Stimulated activated CD8-positive, alpha-beta memory T cell treated with anti-CD3 and anti-CD28 coated beads, Interleukin-7, amount 100 ng/mL, for 1 hour (primary cell): ENCODE data around the gene RAB6B.

Source experiments
- DNase-seq, 2 donors: peaks; one replicate each; pipeline ENCODE4 v3.0.0-alpha.2; 2020; ENCODE audit warnings: low read depth in 2 of 2

RAB6B gene

GRCh38 chr3:133857767-133858166 lies 37.9 kb downstream of the RAB6B start:
- DNase-seq: no peak

DNA sequence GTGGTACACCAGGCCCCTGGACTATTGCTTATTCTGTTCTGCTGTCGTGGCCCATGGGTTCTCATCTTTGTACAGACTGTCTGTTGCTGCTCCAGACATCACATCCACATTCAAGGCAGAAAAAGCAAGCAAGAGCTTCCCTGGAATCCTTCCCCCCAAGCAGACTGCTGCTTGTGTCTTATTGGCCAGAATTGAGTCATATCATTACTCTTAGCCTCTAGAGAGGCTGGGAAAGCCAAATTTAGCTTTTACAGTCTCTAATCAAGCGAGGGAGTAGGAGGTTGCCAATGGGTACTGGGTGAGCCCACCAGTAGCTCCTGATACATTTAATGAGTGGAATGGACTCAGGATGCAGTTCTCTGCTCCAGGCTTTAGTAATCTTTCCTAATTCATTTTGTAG lies 39.4 kb downstream of the RAB6B start:
- DNase-seq: no peak

- DNase-seq: no peak
These were observed 39.9 kb downstream of the RAB6B start for GRCh38 chr3:133855772-133856171.

GRCh38 chr3:133855002-133855370 lies 40.7 kb downstream of the RAB6B start:
- DNase-seq: no peak

DNA sequence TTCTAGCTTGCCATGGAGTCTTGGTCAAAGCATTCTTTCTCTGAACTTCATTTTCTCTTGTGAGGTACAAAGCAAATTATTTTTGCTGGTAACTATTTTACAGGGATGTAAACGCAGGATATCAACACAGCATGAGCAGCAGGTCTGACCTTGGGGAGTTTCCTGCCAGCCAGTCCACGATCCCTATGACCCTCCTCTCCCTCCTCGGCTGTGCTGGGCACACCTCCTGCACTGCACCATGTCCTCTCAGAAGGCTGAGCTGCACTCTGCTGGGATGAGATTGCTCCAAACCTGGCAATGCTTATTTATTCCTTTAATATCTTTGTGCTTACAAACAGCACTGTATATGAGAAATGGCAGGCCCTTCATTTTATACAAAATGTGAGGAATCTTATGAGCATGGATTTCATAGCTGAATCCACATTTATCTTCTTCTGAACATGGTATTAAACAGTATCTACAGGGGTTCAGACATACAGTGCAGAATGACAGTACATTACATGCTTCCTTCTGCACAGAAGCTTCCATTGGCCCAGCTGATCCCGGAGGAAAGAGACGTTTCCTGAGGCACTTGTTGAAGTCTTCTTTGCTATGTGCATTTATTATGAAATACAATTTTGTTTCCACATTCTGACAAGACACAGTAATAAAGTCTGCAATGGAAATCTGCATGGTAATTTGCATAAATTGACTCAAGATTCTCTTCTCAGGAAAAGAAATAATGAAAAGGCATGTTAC lies 41.2 kb downstream of the RAB6B start:
- DNase-seq: no peak

DNA sequence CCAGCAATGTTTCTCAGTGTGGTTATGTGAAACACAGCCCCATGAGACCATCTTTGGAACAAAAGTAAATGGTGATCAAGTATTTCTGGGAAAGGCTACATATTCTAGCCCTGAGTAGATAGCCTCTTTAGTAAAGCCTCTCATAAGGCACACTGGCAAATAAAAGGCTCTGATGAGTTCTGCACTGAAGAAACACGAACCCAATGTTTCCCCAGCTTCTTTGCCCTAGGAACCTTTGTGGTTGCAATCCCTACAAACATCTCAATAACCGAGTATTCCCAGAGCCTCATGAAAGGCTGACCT lies 41.8 kb downstream of the RAB6B start:
- DNase-seq: no peak

GRCh38 chr3:133853063-133853924 lies 42.4 kb downstream of the RAB6B start:
- DNase-seq: no peak

- DNase-seq: no peak
These were observed 43.8 kb downstream of the RAB6B start for GRCh38 chr3:133851931-133852330.

- DNase-seq: no peak
These were observed 44.3 kb downstream of the RAB6B start for GRCh38 chr3:133851266-133851906.

- DNase-seq: no peak
These were observed 45.6 kb downstream of the RAB6B start for GRCh38 chr3:133850034-133850433.

DNA sequence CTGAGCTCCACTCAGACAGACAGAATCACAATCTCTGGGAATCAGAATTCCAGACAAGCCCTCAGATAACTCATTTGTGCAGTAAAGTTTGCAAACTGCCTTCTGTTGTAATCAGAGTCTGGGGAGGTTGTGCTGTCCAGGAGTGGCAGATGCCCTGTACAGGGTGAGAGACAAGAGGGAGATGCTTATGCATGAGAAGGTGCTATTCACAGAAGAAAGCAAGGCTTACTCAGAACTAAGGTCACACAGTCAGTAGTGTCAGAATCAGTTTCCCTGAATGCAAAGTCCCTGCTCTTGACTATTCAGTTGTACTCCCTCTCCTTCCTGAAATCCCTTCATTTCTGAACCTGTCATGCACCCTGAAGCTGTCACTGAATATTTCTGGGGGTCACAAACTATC lies 46.3 kb downstream of the RAB6B start:
- DNase-seq: no peak

DNA sequence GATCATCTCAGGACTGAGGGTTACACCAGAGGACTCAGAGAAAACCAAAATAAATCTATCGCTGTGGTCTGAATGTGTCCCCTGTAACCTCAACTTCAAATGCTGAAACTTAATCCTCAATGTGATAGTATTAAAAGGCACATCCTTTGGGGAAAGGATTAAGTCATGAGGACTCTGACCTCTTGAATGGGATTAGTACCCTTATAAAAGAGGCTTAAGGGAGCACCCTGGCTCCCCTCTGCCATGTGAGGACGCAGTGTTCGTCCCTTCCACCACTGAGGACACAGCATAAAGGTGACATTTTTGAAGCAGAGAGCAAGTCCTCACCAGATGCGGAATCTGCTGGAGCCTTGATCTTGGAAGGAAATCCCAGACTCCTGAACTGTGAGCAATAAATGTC lies 50.6 kb downstream of the RAB6B start:
- DNase-seq: no peak

DNA sequence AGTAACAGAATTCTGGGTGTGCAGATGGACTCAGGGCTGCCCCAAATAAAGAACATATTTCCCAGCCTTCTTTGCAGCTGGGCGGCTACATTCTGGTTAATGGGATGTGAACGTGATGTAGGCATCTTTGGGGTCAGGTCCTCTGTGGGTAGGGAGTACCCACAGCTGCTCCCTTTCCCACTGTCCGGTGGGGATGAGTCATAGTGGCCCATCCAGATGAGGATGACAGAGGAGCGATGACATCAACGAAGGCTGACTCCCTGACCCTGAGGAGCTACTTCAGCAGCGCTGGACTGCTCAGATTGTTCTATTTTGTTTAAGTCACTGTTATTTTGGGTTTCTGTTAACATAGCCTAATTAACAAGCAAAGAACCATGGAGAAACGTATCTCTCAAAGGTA lies 52.0 kb downstream of the RAB6B start:
- no peak for DNase-seq

DNA sequence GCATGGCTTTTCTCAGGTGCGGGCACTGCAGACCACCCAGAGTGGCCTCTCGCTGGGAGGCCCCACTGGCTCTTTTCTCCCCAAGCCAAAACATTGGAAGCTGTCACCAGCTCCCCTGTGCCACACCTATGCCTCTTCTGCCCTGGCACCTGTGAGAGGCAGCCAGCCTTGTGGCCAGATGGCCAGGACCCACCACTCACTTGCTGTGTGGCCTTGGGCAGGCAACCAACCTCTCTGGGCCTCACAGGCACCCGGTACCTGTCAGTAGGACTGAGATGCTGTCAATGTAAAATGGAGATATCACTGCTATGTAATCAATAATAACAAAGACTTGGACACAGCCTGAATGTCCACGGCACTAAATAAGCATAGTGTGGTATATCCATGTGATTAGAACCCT lies 53.5 kb downstream of the RAB6B start:
- no peak for DNase-seq

DNA sequence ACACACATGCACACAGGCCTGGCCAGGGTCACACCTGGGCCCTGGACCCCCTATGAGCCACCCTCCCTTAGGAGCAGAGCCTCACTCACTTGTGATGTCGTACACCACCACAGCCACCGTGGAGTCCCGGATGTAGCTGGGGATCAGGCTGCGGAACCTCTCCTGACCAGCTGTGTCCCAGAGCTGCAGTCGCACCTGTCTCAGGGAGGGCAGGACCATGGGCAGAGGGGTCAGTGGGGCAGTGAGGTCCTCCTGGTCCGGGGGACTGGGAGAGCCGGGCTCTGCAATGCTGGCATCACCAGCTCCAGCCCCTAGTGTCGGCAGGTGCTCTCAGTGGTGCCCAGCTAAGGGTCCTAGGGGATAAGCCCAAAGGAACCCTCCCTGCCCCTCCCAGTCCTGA lies 54.5 kb downstream of the RAB6B start:
- DNase-seq: no peak

DNA sequence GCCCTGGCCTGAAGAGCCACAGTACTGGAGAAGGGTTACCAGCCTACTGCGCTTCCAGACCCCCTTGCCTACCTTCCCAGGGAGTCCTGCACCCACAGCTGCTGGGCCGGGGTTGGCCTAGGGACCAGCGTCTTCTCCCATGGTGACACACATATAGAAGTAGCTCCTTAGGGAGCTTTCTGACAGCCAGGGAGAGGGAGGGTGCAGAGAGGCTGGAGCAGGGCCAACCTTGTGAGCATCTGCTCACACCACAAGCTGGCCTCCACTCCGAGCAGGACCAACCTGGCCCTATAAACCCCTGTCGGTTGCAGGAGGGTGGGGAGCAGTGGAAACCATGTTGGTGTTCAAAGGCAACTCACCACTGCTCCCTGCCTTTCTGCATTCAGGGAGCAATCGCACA lies 54.9 kb downstream of the RAB6B start:
- DNase-seq: no peak

DNA sequence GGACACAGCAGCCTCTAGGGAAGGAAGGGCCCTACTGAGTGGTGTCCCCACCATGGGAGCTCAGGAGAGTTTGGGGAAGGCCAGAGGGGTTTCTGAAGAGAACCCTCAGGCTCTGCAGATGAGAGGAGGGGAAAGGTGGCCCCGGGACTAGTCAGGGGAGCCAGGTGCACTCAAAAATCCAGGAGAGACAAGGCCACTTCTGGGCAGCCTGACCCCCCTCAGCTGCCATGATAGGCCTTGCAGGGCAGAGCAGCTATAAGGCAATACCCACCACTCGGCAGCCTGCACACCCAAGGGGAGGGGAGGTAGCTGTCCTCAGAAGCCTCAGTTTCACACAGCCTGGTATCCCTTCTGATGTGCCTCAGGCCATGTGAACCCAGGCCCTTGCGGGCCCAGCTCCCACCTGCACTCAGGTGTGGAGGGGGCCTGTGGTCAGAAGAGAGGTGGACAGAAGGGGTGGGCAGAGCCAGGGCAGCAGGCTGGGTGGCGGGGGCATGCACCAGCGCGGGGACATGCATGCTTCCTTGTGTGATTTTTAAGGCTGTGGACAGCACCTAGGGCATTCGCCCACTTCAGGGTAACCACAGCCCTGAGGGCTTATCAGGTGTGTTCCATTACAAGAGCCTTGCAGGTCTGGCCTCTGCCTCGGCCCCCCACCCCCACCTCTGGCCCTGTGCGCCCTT lies 55.5 kb downstream of the RAB6B start:
- DNase-seq: no peak

GRCh38 chr3:133838916-133839800 lies 56.5 kb downstream of the RAB6B start:
- no peak for DNase-seq

DNA sequence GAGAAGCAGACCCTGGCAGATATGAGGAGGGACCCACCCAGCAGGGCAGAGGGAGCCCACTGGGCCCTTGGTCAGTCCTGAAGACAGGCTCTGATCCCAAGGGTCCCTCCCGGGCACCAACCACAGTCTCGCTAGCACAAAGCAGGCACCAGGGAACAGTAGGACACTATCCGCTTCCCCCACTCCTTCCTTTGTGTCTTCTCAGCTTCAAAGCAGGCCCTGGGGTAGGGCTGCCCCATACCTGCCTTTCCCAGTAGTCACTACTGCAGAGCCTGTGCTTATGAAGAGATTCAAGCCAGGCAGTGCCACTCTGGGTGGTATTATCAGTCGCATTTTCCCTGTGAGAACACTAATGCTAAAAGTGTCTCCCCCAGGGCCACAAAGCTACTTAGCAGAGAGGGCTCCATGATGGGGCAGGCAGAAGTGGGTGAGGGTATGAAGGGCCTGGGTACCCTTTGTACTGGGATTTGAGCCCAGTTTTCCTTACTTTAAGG lies 57.3 kb downstream of the RAB6B start:
- DNase-seq: no peak

DNA sequence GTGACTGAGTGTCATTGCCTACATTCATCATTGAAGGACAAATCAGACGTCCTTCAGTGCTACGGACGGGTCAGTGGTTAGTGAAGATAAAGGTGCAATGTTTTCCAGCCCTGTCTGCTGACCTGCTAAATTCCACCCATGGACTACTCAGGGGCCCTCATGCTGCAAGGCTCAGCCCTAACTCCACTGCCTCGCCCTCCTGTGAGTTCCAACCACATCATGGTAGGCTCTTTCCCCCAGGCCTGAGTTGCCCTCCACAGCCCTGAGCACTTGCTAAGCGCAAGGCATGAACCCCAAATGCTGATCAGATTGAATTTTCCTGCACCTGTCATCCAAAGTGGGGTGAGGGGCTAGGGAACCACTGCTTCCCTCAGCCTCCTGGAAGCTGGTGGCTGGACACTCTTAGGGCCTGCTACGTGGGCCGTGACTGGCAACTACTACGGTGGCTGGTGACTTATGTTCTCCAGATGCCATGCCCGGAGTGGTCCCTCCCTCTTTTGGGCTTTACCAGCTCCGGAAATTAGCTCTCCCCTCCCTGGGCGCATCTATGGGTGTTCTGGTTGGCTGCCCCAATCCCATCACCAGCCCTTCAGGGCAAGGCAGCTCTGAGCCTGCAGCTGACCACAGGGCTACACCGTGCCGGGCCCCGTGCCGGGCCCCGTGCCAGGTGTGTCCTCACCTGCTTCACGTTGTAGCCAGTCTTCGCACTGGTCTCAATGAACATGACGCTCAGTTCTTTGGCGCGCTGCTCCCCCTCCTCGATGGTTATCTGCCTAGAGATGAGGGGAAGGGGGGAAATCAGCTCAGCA lies 58.0 kb downstream of the RAB6B start:
- DNase-seq: no peak
